ENCODE data around the gene PARD3. TPM values are rescaled to one million over a fixed set of nuclear protein-coding genes. Genes with fewer than 3 reads are reported as not detected.

The PARD3 gene
- total RNA-seq, 1 experiment from 2014 or later: 51.8 TPM

- TF ChIP-seq ATF6 (CRISPR knock-in tag; IDR thresholded peaks at IDR 0.05) (no peak), MYBL2 (CRISPR knock-in tag; IDR thresholded peaks at IDR 0.05) (no peak), TEAD1 (CRISPR knock-in tag; IDR thresholded peaks at IDR 0.05) (no peak), ZNF671 (CRISPR knock-in tag; IDR thresholded peaks at IDR 0.05) (no peak), EMX1 (CRISPR knock-in tag; IDR thresholded peaks at IDR 0.05) (no peak)
Observed at GRCh38 chr10:34602478-34602877, 212.6 kb downstream of the PARD3 start (continued).

GRCh38 chr10:34601691-34602090 lies 213.4 kb downstream of the PARD3 start:
- ChIA-PET CTCF (interaction anchor here (0.8 kb wide), 1 partner anchor 37 kb away, joined by 3 read pairs; no protein-coding TSS in a partner anchor), POLR2A (no interaction called here)
- peaks cover 16% of the 10 kb centered on the region for H3K4me1 Mint-ChIP-seq
- TF ChIP-seq NR2C2 (CRISPR knock-in tag; IDR thresholded peaks at IDR 0.05) (no peak), ESRRA (CRISPR knock-in tag; IDR thresholded peaks at IDR 0.05; ENCODE audit: borderline replicate concordance) (no peak), ATF3 (CRISPR knock-in tag; conservative IDR thresholded peaks at IDR 0.05) (no peak), ZNF232 (CRISPR knock-in tag; IDR thresholded peaks at IDR 0.05) (no peak), ZNF416 (CRISPR knock-in tag; IDR thresholded peaks at IDR 0.05) (no peak), PRRX2 (CRISPR knock-in tag; IDR thresholded peaks at IDR 0.05) (no peak), ZNF512 (CRISPR knock-in tag; IDR thresholded peaks at IDR 0.05; ENCODE audit: borderline replicate concordance) (no peak), PREB (CRISPR knock-in tag; IDR thresholded peaks at IDR 0.05; ENCODE audit: borderline replicate concordance) (no peak), ZNF671 (CRISPR knock-in tag; IDR thresholded peaks at IDR 0.05) (no peak), FOXK1 (CRISPR knock-in tag; IDR thresholded peaks at IDR 0.05) (no peak), USF2 (CRISPR knock-in tag; IDR thresholded peaks at IDR 0.05) (no peak), HMGA2 (CRISPR knock-in tag; IDR thresholded peaks at IDR 0.05) (no peak), HMGXB4 (CRISPR knock-in tag; IDR thresholded peaks at IDR 0.05) (no peak), MYBL2 (CRISPR knock-in tag; IDR thresholded peaks at IDR 0.05) (no peak)
- H3K9me3 Mint-ChIP-seq: no peaks in the 10 kb centered on the region
- DNase-seq (ENCODE audit: low spot score): no peak
- H3K27me3 Mint-ChIP-seq (ENCODE audit: low read depth): no peaks in the 10 kb centered on the region
- no peak for ATAC-seq
- H3K4me3 Mint-ChIP-seq: no peak overlapping the region
- H3K27ac Mint-ChIP-seq: no peak overlapping the region
- no peaks in the 10 kb centered on the region for H3K36me3 Mint-ChIP-seq
